RPMI7951 (cell line): Measurements from ENCODE around the gene MRPS16. TPM values are rescaled to one million over a fixed set of nuclear protein-coding genes. Genes with fewer than 3 reads are reported as not detected.
"Not testable (repeated sequence)": the region's sequence is repeated elsewhere in the genome, so short reads cannot be mapped to it uniquely, and the experiment has no call there.

ENCODE experiments used
- DNase-seq: peaks from one replicate; pipeline ENCODE4 v3.0.0-alpha.2; 2012; ENCODE audit warnings: low read depth
- total RNA-seq: library from RNA; depleted of rRNA; stranded (reverse); fragments of >200 nt; shearing (Covaris generic); gene quantifications from 2 replicates; pipeline ENCODE4 v1.2.3, GENCODE V29; 2014; rRNA removed

MRPS16 gene
- total RNA-seq = 58.6 and 61.4 TPM in 2 replicates

DNA sequence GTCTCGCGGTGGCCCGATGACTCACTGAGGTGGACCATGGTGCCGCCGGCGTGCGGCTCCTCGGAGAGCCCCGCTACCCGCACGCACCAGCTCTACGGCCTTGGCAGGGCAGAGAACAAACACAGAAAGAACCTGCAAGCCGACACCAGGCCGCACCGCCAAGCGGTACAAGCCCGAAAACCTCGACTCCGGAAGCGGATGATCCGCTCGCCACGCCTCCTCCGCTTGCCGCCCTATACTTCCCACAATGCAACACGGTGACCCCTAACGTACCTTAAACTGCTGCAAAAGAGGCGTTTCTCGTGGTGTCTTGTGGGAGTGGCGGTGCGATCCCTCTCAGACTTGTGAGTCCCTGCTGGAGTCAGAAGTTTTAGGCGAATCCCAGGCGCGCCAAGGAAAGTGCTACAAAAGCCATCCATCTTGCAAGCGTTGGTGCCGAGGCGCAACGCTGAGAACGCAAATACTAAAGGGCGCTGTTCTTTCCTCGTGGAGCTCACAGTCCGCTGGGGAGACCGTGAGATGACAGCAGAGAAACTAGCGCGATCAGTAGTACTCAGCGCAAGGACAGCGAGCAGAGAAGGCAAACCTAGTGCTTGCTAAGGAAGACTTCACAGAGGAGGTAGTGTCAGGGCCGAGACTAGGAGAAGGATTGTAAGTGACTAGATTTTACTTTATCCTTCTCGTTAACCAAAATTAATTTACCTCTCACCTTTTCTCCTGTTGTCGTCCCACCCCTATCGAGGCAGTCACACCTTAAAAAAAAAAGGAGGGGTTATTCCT is at the start of gene MRPS16:
Gene MRPS16 (minus strand): TSS at position 200 of the 780 bp plus-strand sequence. CDS start 162 bp downstream, at position 38.
- DNase-seq = peak; percentile 96

DNA sequence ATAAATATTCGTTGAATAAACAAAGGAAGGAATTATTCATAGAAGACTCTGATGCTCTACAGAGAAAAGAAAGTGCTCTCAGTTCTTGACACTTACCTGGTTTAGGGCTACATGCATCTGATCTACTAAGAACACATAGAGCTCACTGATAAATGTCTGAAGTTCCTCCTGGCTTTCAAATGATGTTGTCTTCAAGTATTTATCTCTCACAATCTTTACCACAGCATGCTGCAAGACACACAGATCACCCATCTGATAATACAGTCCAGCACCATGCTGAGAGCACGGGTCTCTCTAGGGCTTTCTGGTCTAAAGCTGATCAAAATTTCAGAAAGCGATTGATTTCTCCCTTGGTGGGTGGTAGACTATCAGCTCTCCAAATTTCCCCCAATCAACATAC is 44.5 kb upstream of the MRPS16 start:
- no peak for DNase-seq

DNA sequence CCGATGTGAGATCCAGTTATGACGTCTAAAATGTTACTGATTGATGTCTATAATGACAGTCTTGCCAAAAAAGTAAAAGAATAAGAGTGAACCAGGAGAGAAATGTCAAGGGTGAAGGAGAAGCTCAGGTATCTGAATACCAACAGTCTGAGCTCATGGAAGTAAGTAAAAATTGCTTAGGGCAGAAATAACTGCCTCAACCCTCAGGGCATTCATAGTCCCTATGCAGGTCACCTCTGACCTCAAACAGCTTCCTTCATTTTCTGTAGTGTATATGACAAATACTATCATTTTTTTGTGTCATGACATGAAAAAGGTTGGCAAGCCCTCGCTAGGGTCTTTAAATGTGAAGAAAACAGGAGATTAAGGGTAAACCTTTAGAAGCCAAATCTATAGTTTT is 41.0 kb upstream of the MRPS16 start:
- DNase-seq = no peak

DNA sequence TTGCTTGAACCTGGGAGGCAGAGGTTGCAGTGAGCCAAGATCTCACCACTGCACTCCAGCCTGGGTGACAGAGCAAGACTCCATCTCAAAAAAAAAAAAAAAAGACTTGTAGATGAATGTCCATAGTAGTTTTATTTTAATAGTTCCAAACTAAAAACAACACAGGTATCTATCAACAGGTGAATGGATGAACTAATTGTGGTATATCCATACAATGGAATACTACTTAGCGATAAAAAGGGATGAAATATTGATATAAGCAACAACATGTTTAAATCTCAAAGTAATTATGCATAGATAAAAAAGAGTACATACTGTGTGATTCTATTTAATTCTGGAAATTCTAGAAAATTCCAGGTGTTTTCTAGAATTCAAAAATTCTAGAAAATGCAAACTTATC is 37.5 kb upstream of the MRPS16 start:
- no peak for DNase-seq

DNA sequence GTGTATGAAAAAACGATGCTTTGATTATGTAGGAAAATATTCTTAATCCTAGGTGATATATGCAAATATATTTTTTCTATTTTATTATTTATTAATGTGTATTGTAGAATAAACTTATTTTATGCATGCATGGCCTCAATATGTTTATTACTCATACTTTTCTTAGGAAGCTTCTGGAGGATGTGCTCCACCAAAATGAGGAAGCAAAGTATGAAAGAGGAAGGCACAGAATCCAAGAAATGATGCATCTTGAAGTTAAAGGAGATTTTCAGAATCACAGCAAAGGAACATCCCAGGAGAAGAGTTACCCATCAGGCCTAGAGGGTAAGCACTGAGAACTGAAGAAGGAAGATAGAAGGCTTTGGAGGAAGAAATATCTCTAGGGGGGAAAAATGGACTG is 35.0 kb upstream of the MRPS16 start:
- no peak for DNase-seq

DNA sequence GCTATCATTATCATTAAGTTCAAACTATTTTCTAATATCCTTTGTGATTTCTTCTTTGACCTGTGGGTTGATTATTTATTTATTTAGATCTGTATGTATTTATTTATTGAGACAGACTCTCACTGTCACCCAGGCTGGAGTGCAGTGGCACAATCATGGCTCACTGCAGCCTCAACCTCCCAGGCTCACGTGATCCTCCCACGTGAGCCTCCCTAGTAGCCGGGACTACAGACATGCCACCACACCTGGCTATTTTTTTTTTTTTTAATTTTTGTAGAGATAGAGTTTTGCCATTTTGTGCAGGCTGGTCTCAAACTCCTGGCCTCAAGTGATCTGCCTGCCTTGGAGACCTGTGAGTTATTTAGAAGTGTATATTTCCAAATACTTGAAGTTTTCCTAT is 28.7 kb upstream of the MRPS16 start:
- no peak for DNase-seq

DNA sequence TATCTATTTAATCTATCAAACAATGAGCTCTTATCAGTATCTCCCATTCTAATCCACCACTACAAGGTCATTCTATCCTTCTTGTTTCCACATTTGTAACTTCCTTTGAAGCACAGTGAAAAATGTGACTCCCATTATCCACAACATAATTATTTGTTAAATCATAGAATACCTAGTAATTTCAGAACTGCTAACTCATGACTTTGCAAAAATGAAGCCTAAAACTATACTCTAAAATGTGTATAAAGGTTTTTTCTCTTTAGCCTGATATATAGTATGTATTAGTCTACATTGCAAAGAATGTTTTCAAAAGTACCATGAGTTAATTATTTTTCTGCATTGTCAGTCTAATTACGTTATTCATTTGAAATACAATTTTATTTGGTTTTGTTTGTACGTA is 12.0 kb upstream of the MRPS16 start:
- no peak for DNase-seq

DNA sequence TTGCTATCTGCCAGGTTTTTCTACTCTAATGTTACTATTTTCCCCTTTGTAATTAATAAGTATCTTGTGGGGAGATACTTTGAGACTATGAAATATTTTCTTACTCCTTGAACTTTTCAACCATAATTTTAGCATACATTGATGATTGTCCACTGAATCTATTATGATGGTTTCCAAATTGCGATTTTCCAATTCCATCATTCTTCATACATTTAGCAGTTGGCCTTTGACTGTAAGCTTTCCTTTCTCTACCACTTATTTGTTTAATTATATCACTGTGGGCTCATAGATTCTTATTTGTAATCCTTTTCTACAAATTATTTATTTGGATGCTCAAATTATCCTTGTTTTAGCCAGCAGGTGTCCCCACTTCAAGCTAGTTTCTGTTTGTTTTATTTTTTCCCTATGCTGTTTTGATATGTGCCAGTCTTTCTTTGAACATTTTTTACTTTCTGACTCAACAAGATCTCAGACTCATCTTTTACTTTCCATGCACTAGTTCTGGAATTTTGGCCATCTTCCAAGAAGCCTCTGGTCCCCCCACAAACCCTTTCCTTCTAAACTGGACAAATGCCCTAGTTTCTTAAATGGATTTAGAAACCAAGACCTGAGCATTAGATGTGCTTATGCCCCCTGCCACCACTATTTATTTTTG is 11.4 kb upstream of the MRPS16 start:
- DNase-seq = peak; percentile 43

DNA sequence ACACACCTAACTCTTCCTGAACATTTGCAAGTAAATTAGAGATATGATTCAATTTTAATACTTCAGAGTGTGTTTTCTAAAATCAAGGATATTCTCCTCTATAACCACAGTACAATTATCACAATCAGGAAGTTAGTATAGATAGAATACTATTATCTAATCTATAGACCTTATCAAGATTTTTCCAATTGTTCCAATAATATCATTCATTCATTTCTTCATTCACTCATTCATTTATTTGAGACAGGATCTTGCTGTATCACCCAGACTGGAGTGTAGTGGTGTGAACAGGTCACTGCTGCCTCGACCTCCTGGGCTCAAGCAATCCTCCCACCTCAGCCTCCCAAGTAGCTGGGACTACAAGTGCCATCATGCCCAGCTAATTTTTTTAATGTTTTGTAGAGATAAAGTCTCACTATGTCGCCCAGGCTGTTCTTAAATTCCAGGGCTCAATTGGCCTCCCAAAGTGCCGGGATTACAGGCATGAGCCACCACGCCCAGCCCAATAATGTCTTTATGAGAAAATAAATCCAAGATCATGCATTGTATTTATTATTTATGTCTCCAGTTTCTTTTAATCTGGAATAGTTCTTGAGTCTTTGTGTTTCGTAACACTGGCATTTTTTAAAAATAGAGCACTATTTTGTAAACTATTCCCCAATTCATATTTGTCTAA is 10.6 kb upstream of the MRPS16 start:
- DNase-seq = no peak

DNA sequence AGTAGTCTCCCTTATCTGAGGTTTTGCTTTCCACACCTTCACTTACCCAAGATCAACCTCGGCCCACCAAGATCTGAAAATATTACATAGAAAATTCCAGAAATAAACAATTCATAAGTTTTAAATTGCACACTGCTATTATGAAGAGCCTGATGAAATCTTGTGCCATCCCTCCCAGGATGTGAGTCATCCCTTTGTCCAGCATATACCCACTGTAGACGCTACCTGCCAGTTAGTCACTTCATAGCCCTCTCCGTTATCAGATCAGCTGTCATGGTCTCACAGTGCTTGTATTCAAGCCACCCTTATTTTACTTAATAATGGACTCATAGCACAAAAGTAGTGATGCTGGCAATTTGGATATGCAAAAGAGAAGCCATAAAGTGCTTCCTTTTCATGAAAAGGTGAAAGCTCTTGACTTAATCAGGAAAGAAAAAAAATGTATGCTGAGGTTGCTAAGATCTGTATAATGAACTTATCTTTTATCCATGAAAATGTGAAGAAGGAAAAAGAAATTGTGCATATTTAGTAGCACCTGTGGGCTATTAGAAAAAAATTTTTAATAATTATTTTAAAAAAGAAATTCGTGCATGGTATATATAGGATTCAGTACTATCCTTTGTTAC is 9.8 kb upstream of the MRPS16 start:
- peak; percentile 79 for DNase-seq

DNA sequence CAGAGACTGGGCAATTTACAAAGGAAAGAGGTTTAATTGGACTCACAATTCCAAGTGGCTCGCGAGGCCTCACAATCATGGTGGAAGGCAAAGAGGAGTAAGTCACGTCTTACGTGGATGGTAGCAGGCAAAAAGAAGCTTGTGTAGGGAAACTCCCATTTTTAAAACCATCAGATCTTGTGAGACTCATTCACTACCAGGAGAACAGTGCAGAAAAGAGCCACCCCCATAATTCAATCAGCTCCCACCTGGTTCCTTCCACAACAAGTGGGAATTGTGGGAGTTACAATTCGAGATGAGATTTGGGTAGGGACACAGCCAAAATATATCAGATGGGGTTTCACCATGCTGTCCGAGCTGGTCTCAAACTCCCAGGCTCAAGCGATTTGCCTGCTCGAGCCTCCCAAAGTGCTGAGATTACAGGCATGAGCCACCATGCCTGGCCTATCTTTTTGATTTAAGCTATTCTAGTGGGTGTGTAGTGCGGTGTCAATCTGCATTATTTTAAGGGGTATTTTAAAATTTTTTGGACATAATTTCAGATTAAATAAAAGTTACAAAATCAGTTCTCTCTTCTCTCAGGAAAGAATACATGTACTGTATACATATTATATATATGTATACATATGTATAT is 9.0 kb upstream of the MRPS16 start:
- DNase-seq = no peak

DNA sequence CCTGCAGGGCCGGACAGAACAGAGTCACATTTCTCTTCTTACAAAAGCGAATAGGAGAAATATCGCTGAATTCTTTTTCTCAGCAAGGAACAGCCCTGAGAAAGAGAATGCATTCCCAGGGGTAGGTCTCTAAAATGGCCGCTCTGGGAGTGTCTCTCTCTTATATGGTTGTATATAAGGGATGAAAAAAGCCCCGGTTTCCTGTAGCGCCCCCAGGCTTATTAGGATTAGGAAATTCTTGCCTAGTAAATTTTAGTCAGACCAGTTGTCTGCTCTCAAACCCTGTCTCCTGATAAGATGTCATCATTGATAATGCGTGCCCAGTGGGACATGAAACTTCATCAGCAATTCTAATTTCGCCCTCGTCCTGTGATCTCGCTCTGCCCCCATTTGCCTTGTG is 6.2 kb upstream of the MRPS16 start:
- DNase-seq = not testable (repeated sequence)

DNA sequence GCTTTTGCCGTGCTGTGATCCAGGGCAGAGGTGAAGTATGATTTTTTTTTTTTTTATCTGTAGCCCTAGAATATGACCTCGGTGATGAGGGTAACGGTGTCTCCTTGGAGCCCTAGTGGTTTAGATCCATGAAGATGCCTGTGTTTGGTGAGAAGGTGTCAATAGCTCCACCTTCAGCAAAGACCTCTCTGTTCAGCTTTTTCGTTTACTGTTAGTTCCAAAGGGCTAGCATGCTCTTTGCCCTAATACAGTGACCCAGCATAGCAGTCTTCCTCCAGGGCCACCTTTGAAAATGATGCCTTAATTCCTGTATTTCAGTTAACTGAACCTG is 746 bp upstream of the MRPS16 start:
- no peak for DNase-seq

DNA sequence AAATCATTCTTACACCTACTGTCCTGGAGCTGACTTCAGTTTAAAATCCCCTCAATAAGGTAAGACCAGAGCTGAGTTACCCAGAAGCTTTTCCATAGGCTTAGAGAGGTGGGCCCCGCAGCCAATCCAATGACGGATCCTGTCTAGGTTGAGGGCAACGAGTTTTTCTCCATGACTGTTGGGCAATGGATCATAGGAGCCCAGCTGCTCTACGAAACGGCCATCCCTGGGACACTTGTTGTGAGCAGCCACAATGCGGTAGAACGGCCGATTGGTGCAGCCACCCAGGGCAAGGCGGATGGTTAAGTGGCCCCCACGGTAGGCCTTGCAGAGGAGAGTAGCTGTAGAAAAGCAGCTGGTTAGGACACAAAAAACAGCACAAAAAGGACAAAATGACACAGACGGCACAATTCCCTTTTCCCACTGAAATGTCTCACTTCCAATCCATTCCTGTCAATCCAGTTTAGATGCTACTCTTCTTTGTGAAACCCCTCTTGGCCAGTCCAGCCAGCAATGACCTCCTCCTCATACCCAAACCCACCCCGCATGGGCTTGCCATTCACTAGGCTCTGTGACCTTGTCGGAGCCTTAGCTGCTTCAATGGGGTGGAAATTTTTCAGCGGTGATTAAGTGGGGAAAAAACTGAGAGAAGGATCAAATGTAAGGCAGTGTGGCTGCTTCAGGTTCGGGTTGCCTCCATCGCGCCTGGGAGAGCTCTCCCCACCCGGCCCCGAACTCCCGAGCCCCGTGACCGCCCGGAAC is 580 bp downstream of the MRPS16 start:
- DNase-seq = no peak

DNA sequence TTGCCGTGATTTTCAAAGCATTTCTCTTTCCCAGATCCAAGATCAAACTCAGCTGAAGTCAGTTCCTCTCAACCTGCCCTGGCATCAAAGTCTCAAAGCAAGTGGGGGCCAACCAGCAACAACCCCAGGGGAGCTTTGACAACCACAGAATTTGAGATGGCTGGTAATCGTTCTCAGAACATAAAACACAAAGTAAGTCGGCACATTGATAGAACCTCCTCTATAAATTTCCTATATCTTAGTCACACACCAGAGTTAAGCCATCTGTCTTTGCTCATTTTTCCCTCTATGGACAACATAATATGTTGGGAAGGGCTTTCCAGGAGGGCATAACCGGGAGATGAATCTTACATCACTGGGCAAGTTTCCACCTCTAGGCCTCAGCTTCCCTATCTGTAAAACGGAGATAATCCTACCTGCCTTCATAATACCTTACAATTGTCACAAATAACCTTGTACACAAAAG is 4.2 kb downstream of the MRPS16 start:
- no peak for DNase-seq

DNA sequence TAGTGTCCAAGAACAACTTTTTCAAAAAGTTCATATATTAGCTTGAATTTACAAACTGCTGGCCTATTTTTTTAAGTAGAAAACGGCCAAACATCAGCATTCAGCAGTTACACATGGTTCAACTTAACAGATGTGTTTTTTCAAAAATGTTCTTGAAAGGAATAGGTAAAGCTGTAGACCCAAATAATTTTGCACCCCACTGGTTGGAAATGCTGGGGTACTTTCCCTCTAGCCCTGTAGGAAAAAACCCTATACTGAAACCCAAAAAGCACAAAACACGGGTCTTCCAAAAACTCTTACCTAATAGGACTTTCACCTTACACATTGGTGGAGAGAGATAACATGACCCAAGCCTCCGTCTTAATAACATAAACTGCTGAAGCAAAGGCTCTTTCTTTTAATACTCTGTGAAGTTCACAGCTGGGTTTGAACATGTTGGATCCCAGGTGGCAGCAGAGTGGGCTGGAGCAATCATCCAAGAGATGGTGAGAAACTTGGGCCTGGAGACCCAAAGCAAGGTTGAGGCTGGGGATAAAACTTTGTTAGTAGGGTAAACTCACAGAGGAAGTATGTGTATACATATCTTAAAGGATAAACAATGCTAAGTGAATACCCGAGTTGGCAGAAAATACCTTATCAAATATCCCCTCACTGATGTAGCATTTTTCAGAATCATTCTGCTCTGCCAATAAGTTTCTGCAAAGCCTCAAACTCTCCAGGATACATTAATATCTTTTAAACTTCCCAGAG is 4.8 kb downstream of the MRPS16 start:
- DNase-seq = no peak

DNA sequence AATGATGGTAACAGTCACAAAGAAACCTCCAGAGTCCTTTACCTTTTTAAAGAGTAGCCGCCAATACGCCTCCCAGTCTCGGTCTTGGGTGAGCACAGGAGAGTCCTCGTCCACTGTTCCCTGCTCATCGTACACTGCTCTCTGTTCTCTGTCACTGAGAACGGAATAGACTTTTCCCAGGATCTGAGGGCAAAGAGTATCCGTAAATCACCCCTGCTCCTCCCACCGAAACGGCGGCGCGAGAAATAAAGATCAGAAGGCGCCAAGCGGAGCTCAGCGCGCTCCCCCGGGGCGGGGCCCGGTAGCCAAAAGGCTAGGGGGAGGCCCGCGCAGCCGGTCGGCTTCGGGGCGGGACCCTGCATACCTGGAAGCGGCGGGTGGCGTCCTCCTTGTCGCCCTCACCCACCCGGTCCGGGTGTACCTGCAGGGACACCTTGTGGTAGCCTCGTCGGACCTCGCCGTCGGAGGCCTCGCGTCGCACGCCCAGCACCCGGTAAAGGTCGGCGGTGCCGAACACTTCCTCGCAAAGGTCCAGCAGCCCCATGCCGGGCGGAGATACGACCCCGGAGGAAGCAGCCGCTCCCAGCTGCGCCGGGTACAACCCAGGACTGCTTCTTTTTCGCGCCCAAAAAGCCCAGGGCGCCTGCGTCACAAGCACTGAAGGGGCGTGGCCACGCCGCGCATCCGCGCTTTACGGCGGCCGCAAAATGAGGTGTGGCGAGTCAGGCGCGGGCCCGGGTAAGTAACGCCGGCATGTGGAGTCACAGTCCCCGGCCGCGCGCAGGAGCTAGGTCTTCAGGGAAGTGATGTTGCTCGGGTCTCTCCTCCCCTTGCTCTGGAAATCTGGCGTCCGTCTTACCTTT is 5.6 kb downstream of the MRPS16 start, which contains the start of gene DNAJC9:
Gene DNAJC9 (minus strand): TSS at position 610 of the 863 bp plus-strand sequence. CDS start 66 bp downstream, at position 544.
- peak; percentile 89 for DNase-seq

DNA sequence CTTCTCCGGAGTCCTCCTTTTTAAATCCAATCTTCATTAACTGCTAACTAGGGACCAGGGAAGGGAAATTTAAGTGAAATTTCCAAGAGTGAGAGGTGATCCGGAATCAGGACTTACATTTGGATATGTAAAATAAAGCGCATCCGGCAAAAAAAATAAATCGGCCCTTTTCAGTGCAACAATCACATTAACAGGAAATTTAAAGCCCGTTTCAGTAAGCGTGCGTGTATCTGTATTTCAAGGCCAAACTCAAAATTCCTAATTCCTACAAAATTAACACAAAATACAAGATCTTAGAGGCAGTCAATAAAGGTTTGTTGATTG is 6.2 kb downstream of the MRPS16 start:
- no peak for DNase-seq

DNA sequence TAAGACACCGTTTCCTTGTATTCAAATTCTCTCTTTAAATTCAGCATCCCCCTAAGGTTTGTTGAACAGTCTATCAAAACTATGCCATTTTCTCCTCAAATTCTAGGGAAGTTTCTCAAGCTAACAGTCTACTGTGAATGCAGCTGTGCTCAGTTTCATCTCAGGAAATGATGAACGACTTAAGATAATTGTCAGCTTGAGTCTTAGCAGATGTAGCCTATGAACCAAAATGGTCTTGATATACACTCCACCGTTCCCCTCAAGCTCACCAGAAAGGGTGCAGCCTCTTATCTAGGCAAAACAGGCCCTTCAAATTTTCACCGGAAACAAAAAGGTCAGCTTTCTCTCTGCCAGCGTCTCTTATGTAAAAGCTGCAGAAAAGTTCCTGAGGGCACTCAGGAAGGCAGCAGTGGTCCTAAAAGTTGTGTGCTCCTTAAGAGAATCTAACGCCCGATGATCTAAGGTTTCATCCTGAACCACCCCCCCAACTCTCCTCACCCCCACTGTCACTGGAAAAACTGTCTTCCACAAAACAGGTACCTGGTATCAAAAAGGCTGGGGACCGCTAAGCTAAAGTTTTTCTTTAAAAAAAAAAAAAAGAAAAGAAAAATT is 7.5 kb downstream of the MRPS16 start:
- no peak for DNase-seq
